ENCODE data around the gene MMP13. TPM values are rescaled to one million over a fixed set of nuclear protein-coding genes. Genes with fewer than 3 reads are reported as not detected.

Gene MMP13
- total RNA-seq, 4 donors from 2014 or later: not detected

GRCh38 chr11:102989379-102990047 is 34.0 kb upstream of the MMP13 start:
- H3K36me3 ChIP-seq: no peaks in the 10 kb centered on the region
- TF ChIP-seq EP300 (IDR thresholded peaks at IDR 0.05) (no peak), POLR2AphosphoS5 (IDR thresholded peaks at IDR 0.05) (no peak), POLR2A (IDR thresholded peaks at IDR 0.05; ENCODE audit: low read depth) (no peak), CTCF (IDR thresholded peaks at IDR 0.05) (no peak)

GRCh38 chr11:102986815-102987214 is 31.3 kb upstream of the MMP13 start:
- Histone ChIP-seq H3K4me1 (no peaks in the 10 kb centered on the region), H3K27ac (replicated peaks in 1 of 4) (no peak overlapping the region), H3K36me3 (no peaks in the 10 kb centered on the region), H3K27me3 (no peaks in the 10 kb centered on the region), H3K4me3 (no peak overlapping the region), H3K9me3 (no peaks in the 10 kb centered on the region)
- TF ChIP-seq POLR2A (IDR thresholded peaks at IDR 0.05; ENCODE audit: low read depth): no peak
- no peak for TF ChIP-seq POLR2AphosphoS5 (IDR thresholded peaks at IDR 0.05)
- TF ChIP-seq CTCF (IDR thresholded peaks at IDR 0.05): no peak
- no peak for TF ChIP-seq EP300 (IDR thresholded peaks at IDR 0.05)
- intact Hi-C loops (cut with DNase I): no loop called here
- 85% methylated on average over 2 of the region's 2 CpGs for WGBS
- no peak for DNase-seq (ENCODE audit: extremely low spot score)

More at GRCh38 chr11:102989379-102990047, 34.0 kb upstream of the MMP13 start:
- Histone ChIP-seq H3K27me3 (no peaks in the 10 kb centered on the region), H3K4me3 (no peak overlapping the region), H3K27ac (replicated peaks in 1 of 4) (no peak overlapping the region), H3K9me3 (no peaks in the 10 kb centered on the region), H3K4me1 (no peaks in the 10 kb centered on the region)
- no peak for DNase-seq (ENCODE audit: extremely low spot score)
- intact Hi-C loops (cut with DNase I): no loop called here
- WGBS: 80% methylated on average over 5 of the region's 5 CpGs

GRCh38 chr11:102985850-102986249 is 30.3 kb upstream of the MMP13 start:
- no peak overlapping the region for H3K4me3 ChIP-seq
- 67% methylated on average over 1 of the region's 1 CpG for WGBS

GRCh38 chr11:102983486-102983885 is 28.0 kb upstream of the MMP13 start:
- TF ChIP-seq POLR2AphosphoS5 (IDR thresholded peaks at IDR 0.05): no peak
- no peak for TF ChIP-seq CTCF (IDR thresholded peaks at IDR 0.05)
- TF ChIP-seq POLR2A (IDR thresholded peaks at IDR 0.05; ENCODE audit: low read depth): no peak
- TF ChIP-seq EP300 (IDR thresholded peaks at IDR 0.05): no peak
- H3K27ac ChIP-seq (replicated peaks in 1 of 4): no peak overlapping the region
- intact Hi-C loops (cut with DNase I): no loop called here
- H3K9me3 ChIP-seq: no peaks in the 10 kb centered on the region
- H3K4me3 ChIP-seq: no peak overlapping the region
- no peaks in the 10 kb centered on the region for H3K4me1 ChIP-seq
- H3K27me3 ChIP-seq: no peaks in the 10 kb centered on the region
- no peak for DNase-seq (ENCODE audit: extremely low spot score)
- WGBS: 89% methylated on average over 2 of the region's 2 CpGs
- no peaks in the 10 kb centered on the region for H3K36me3 ChIP-seq

More at GRCh38 chr11:102985850-102986249, 30.3 kb upstream of the MMP13 start:
- intact Hi-C loops (cut with DNase I): no loop called here
- Histone ChIP-seq H3K27ac (replicated peaks in 1 of 4) (no peak overlapping the region), H3K4me1 (no peaks in the 10 kb centered on the region), H3K36me3 (no peaks in the 10 kb centered on the region), H3K27me3 (no peaks in the 10 kb centered on the region), H3K9me3 (no peaks in the 10 kb centered on the region)
- no peak for TF ChIP-seq POLR2AphosphoS5 (IDR thresholded peaks at IDR 0.05)
- no peak for TF ChIP-seq EP300 (IDR thresholded peaks at IDR 0.05)
- TF ChIP-seq POLR2A (IDR thresholded peaks at IDR 0.05; ENCODE audit: low read depth): no peak
- TF ChIP-seq CTCF (IDR thresholded peaks at IDR 0.05): no peak
- no peak for DNase-seq (ENCODE audit: extremely low spot score)

Data from esophagus muscularis mucosa (tissue), 4 donors.